SK-N-SH treated with all-trans-retinoic acid at 6 μM for 48 hours (cell line): ENCODE data around the gene DNAAF6.

ENCODE experiments used
- ESRRG ChIP-seq: fragments of 250-450 bp; sonication (Bioruptor Pico); IDR thresholded peaks from 2 replicates; pipeline ENCODE4 v1.6.1; 2021; ENCODE audit warnings: mild to moderate bottlenecking
- RARB ChIP-seq: fragments of 250-450 bp; sonication (Bioruptor Pico); IDR thresholded peaks from 2 replicates; pipeline ENCODE4 v1.8.0; 2021; ENCODE audit warnings: mild to moderate bottlenecking, moderate library complexity
- SNAI2 ChIP-seq: fragments of 250-450 bp; sonication (Bioruptor Pico); IDR thresholded peaks from 2 replicates; pipeline ENCODE4 v1.5.0; 2020; ENCODE audit warnings: mild to moderate bottlenecking, moderate library complexity
- TCF4 ChIP-seq: fragments of 250-450 bp; sonication (Bioruptor Pico); IDR thresholded peaks from 2 replicates; pipeline ENCODE4 v1.8.0; 2021; ENCODE audit warnings: mild to moderate bottlenecking, moderate library complexity, borderline replicate concordance
- TOX ChIP-seq: fragments of 250-450 bp; sonication (Bioruptor Pico); IDR thresholded peaks from 2 replicates; pipeline ENCODE4 v1.8.0; 2021; ENCODE audit warnings: mild to moderate bottlenecking, moderate library complexity, borderline replicate concordance
- ZFP30 ChIP-seq: fragments of 450-650 bp; formaldehyde crosslinking; IDR thresholded peaks from 2 replicates; pipeline ENCODE4 v1.5.0; 2022; ENCODE audit warnings: mild to moderate bottlenecking, moderate library complexity
- ZNF565 ChIP-seq: fragments of 450-650 bp; formaldehyde crosslinking; conservative IDR thresholded peaks from 2 replicates; pipeline ENCODE4 v1.5.0; 2020; ENCODE audit warnings: low read depth, mild to moderate bottlenecking, moderate library complexity
- TF ChIP-seq, protein P1 (sequence below): fragments of 250-450 bp; sonication (Bioruptor Pico); IDR thresholded peaks from 2 replicates; pipeline ENCODE4 v1.5.1; 2021; ENCODE audit warnings: mild to moderate bottlenecking, moderate library complexity
- TF ChIP-seq, protein P2 (sequence below): fragments of 250-450 bp; sonication (Bioruptor Pico); IDR thresholded peaks from 2 replicates; pipeline ENCODE4 v1.5.1; 2020; ENCODE audit warnings: low read depth, mild to moderate bottlenecking, moderate library complexity

DNA sequence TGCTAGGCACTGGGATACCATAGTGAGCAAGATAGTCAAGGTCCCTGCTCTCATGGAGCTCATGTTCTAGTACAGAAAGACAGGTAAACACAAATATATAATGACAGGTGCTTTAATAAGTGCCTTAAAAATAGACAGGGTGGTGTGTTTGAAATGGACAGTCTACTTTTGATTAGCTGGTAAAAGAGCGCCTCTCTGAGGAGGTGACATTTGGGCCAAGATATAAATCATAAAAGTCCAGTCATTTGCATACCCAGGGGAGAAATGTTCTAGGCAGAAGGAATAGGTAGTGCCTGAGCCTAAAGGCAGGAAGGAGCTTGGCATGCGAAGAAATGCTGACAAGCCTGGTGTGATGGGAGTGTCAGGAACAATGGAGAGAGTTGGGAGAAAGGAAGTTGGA lies 83.6 kb downstream of the DNAAF6 start:
- TF ChIP-seq TOX (CRISPR knock-in tag) (no peak), RARB (CRISPR knock-in tag) (no peak), TCF4 (CRISPR knock-in tag) (no peak), ZNF565 (no peak), SNAI2 (CRISPR knock-in tag) (no peak), ZFP30 (CRISPR knock-in tag) (no peak), ESRRG (CRISPR knock-in tag) (no peak)
- TF ChIP-seq, protein P1, sequence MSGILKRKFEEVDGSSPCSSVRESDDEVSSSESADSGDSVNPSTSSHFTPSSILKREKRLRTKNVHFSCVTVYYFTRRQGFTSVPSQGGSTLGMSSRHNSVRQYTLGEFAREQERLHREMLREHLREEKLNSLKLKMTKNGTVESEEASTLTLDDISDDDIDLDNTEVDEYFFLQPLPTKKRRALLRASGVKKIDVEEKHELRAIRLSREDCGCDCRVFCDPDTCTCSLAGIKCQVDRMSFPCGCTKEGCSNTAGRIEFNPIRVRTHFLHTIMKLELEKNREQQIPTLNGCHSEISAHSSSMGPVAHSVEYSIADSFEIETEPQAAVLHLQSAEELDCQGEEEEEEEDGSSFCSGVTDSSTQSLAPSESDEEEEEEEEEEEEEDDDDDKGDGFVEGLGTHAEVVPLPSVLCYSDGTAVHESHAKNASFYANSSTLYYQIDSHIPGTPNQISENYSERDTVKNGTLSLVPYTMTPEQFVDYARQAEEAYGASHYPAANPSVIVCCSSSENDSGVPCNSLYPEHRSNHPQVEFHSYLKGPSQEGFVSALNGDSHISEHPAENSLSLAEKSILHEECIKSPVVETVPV (CRISPR knock-in tag): no peak
- TF ChIP-seq, protein P2, sequence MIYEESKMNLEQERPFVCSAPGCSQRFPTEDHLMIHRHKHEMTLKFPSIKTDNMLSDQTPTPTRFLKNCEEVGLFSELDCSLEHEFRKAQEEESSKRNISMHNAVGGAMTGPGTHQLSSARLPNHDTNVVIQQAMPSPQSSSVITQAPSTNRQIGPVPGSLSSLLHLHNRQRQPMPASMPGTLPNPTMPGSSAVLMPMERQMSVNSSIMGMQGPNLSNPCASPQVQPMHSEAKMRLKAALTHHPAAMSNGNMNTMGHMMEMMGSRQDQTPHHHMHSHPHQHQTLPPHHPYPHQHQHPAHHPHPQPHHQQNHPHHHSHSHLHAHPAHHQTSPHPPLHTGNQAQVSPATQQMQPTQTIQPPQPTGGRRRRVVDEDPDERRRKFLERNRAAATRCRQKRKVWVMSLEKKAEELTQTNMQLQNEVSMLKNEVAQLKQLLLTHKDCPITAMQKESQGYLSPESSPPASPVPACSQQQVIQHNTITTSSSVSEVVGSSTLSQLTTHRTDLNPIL: no peak
